ENCODE results near the gene MACROH2A1.

Gene MACROH2A1

GRCh38 chr5:135371622-135372232 lies 27.3 kb downstream of the MACROH2A1 start:
- H3K27me3 ChIP-seq (ENCODE audit: insufficient read depth, low read length) = no peaks in the 10 kb centered on the region
- no peak overlapping the region for H3K4me3 ChIP-seq (ENCODE audit: low read depth, low read length, poor library complexity, severe bottlenecking)
- H3K27ac ChIP-seq (ENCODE audit: low read depth, low read length, poor library complexity, severe bottlenecking) = no peak overlapping the region
- no peaks in the 10 kb centered on the region for H3K4me1 ChIP-seq (ENCODE audit: insufficient read depth, low read length, severe bottlenecking)
- TF ChIP-seq, protein P1, sequence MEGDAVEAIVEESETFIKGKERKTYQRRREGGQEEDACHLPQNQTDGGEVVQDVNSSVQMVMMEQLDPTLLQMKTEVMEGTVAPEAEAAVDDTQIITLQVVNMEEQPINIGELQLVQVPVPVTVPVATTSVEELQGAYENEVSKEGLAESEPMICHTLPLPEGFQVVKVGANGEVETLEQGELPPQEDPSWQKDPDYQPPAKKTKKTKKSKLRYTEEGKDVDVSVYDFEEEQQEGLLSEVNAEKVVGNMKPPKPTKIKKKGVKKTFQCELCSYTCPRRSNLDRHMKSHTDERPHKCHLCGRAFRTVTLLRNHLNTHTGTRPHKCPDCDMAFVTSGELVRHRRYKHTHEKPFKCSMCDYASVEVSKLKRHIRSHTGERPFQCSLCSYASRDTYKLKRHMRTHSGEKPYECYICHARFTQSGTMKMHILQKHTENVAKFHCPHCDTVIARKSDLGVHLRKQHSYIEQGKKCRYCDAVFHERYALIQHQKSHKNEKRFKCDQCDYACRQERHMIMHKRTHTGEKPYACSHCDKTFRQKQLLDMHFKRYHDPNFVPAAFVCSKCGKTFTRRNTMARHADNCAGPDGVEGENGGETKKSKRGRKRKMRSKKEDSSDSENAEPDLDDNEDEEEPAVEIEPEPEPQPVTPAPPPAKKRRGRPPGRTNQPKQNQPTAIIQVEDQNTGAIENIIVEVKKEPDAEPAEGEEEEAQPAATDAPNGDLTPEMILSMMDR (IDR thresholded peaks at IDR 0.05; ENCODE audit: low read length) = no peak
- TF ChIP-seq EZH2 (IDR thresholded peaks at IDR 0.05; ENCODE audit: borderline replicate concordance, low read length) = no peak
- no peaks in the 10 kb centered on the region for H3F3A ChIP-seq (ENCODE audit: insufficient read depth, low read length)
- H3K79me2 ChIP-seq (ENCODE audit: insufficient read depth, low read length) = no peaks in the 10 kb centered on the region
- no peak overlapping the region for H3K9ac ChIP-seq (ENCODE audit: low read length)
- no peak overlapping the region for H2AFZ ChIP-seq (ENCODE audit: low read length)
- H4K20me1 ChIP-seq (ENCODE audit: insufficient read depth, low read length) = no peaks in the 10 kb centered on the region
- no peaks in the 10 kb centered on the region for H3K9me3 ChIP-seq (ENCODE audit: low read length)
- H3K36me3 ChIP-seq (ENCODE audit: insufficient read depth, low read length) = peaks cover 99% of the 10 kb centered on the region
- H3K4me2 ChIP-seq (ENCODE audit: low read length) = no peak overlapping the region
- no peaks in the 10 kb centered on the region for H3K9me2 ChIP-seq (ENCODE audit: low read depth, low read length)

- Histone ChIP-seq H3K36me3 (ENCODE audit: insufficient read depth, low read length) (peaks cover 99% of the 10 kb centered on the region), H3K4me2 (ENCODE audit: low read length) (no peak overlapping the region), H3K79me2 (ENCODE audit: insufficient read depth, low read length) (no peaks in the 10 kb centered on the region), H3K9me3 (ENCODE audit: low read length) (no peaks in the 10 kb centered on the region), H3K4me1 (ENCODE audit: insufficient read depth, low read length, severe bottlenecking) (no peaks in the 10 kb centered on the region), H3F3A (ENCODE audit: insufficient read depth, low read length) (no peaks in the 10 kb centered on the region), H2AFZ (ENCODE audit: low read length) (no peak overlapping the region), H3K9me2 (ENCODE audit: low read depth, low read length) (no peaks in the 10 kb centered on the region), H3K27me3 (ENCODE audit: insufficient read depth, low read length) (no peaks in the 10 kb centered on the region), H3K4me3 (ENCODE audit: low read depth, low read length, poor library complexity, severe bottlenecking) (no peak overlapping the region), H4K20me1 (ENCODE audit: insufficient read depth, low read length) (no peaks in the 10 kb centered on the region), H3K9ac (ENCODE audit: low read length) (no peak overlapping the region), H3K27ac (ENCODE audit: low read depth, low read length, poor library complexity, severe bottlenecking) (no peak overlapping the region)
- TF ChIP-seq, protein P1 (IDR thresholded peaks at IDR 0.05; ENCODE audit: low read length) = no peak
- TF ChIP-seq EZH2 (IDR thresholded peaks at IDR 0.05; ENCODE audit: borderline replicate concordance, low read length) = no peak
Observed at GRCh38 chr5:135369952-135370351, 29.1 kb downstream of the MACROH2A1 start.

GRCh38 chr5:135367554-135367953 lies 31.5 kb downstream of the MACROH2A1 start:
- H3K4me1 ChIP-seq (ENCODE audit: insufficient read depth, low read length, severe bottlenecking) = no peaks in the 10 kb centered on the region
- H3K27ac ChIP-seq (ENCODE audit: low read depth, low read length, poor library complexity, severe bottlenecking) = no peak overlapping the region
- no peak for TF ChIP-seq EZH2 (IDR thresholded peaks at IDR 0.05; ENCODE audit: borderline replicate concordance, low read length)
- TF ChIP-seq, protein P1 (IDR thresholded peaks at IDR 0.05; ENCODE audit: low read length) = no peak
- H2AFZ ChIP-seq (ENCODE audit: low read length) = no peak overlapping the region
- peaks cover 95% of the 10 kb centered on the region for H3K36me3 ChIP-seq (ENCODE audit: insufficient read depth, low read length)
- H3K4me3 ChIP-seq (ENCODE audit: low read depth, low read length, poor library complexity, severe bottlenecking) = no peak overlapping the region
- H4K20me1 ChIP-seq (ENCODE audit: insufficient read depth, low read length) = no peaks in the 10 kb centered on the region
- no peaks in the 10 kb centered on the region for H3K27me3 ChIP-seq (ENCODE audit: insufficient read depth, low read length)
- no peaks in the 10 kb centered on the region for H3K9me3 ChIP-seq (ENCODE audit: low read length)
- no peak overlapping the region for H3K4me2 ChIP-seq (ENCODE audit: low read length)
- H3K9me2 ChIP-seq (ENCODE audit: low read depth, low read length) = no peaks in the 10 kb centered on the region
- no peaks in the 10 kb centered on the region for H3F3A ChIP-seq (ENCODE audit: insufficient read depth, low read length)
- no peak overlapping the region for H3K9ac ChIP-seq (ENCODE audit: low read length)
- H3K79me2 ChIP-seq (ENCODE audit: insufficient read depth, low read length) = no peaks in the 10 kb centered on the region
